Tibial artery (tissue), 4 donors: ENCODE data around the gene MAPK8.

ENCODE experiments used
- DNase-seq, 2 donors: peaks; one replicate each; pipeline ENCODE4 v3.0.0-alpha.2; 2019
- H3K27ac ChIP-seq, 2 donors: fragments of 200-600 bp; sonication (generic) in 1 of 2; 1 replicate in 1 of 2; 2 replicates in 1 of 2; pipeline ENCODE4 v1.5.1; 2018 to 2019; ENCODE audit warnings: mild to moderate bottlenecking in 1 of 2
- H3K27me3 ChIP-seq, 2 donors: fragments of 200-600 bp; sonication (generic) in 1 of 2; one replicate each; pipeline versions ENCODE4 v1.5.1 to v1.6.0; 2016 to 2019
- H3K36me3 ChIP-seq, 3 donors: fragments of 200-600 bp; sonication (generic) in 2 of 3; one replicate each; pipeline ENCODE4 v1.5.1; 2016 to 2019; ENCODE audit warnings: mild to moderate bottlenecking in 2 of 3
- H3K4me1 ChIP-seq, 4 donors: fragments of 200-600 bp; sonication (generic) in 2 of 4; 1 replicate in 3 of 4; 2 replicates in 1 of 4; pipeline ENCODE4 v1.5.1; 2016 to 2019
- H3K4me3 ChIP-seq, 2 donors: fragments of 200-600 bp; sonication (generic) in 1 of 2; 1 replicate in 1 of 2; 2 replicates in 1 of 2; pipeline ENCODE4 v1.5.1; 2018 to 2019; ENCODE audit warnings: mild to moderate bottlenecking in 2 of 2
- H3K9me3 ChIP-seq, 3 donors: fragments of 200-600 bp; sonication (generic) in 1 of 3; one replicate each; pipeline ENCODE4 v1.5.1; 2016 to 2019
- CTCF ChIP-seq, 2 experiments: fragments of 200-600 bp in 1 of 2; fragments of 450-650 bp in 1 of 2; IDR thresholded peaks; one replicate each; pipeline ENCODE4 v1.5.1; 2017 to 2019; ENCODE audit warnings: antibody characterized with exemption in 2 of 2, mild to moderate bottlenecking in 1 of 2, moderate library complexity in 1 of 2
- intact Hi-C: fragments of 100-400 bp; cut with DNase I; formaldehyde crosslinking; loops from one replicate; pipeline ENCODE4 v1.15.0; 2023; ENCODE audit warnings: low total_unique reads

Gene MAPK8

GRCh38 chr10:48482207-48482606, 175.7 kb downstream of the MAPK8 start:
- Histone ChIP-seq H3K27ac (no peak overlapping the region), H3K4me3 (no peak overlapping the region), H3K4me1 (no peaks in the 10 kb centered on the region), H3K36me3 (no peaks in the 10 kb centered on the region), H3K9me3 (no peaks in the 10 kb centered on the region), H3K27me3 (no peaks in the 10 kb centered on the region)
- no peak for TF ChIP-seq CTCF (IDR thresholded peaks at IDR 0.05)
- intact Hi-C loops = no loop called here
- no peak for DNase-seq

- no peak for DNase-seq
- no peak for TF ChIP-seq CTCF (IDR thresholded peaks at IDR 0.05)
- Histone ChIP-seq H3K9me3 (no peaks in the 10 kb centered on the region), H3K27ac (no peak overlapping the region), H3K27me3 (no peaks in the 10 kb centered on the region), H3K36me3 (no peaks in the 10 kb centered on the region), H3K4me1 (no peaks in the 10 kb centered on the region), H3K4me3 (no peak overlapping the region)
- intact Hi-C loops = no loop called here
Observed at GRCh38 chr10:48484911-48485310, 178.4 kb downstream of the MAPK8 start.

- Histone ChIP-seq H3K9me3 (no peaks in the 10 kb centered on the region), H3K4me1 (no peaks in the 10 kb centered on the region), H3K27ac (no peak overlapping the region), H3K36me3 (no peaks in the 10 kb centered on the region), H3K4me3 (no peak overlapping the region), H3K27me3 (no peaks in the 10 kb centered on the region)
- no peak for DNase-seq
- intact Hi-C loops = no loop called here
- TF ChIP-seq CTCF (IDR thresholded peaks at IDR 0.05) = no peak
Observed at GRCh38 chr10:48485711-48486110, 179.2 kb downstream of the MAPK8 start.

- intact Hi-C loops = no loop called here
- Histone ChIP-seq H3K36me3 (no peaks in the 10 kb centered on the region), H3K4me1 (no peaks in the 10 kb centered on the region), H3K27me3 (no peaks in the 10 kb centered on the region), H3K27ac (no peak overlapping the region), H3K4me3 (no peak overlapping the region), H3K9me3 (no peaks in the 10 kb centered on the region)
- TF ChIP-seq CTCF (IDR thresholded peaks at IDR 0.05) = no peak
- DNase-seq = no peak
Observed at GRCh38 chr10:48487244-48487643, 180.8 kb downstream of the MAPK8 start.
